Measurements from ENCODE around the gene NFIA. TPM values are rescaled to one million over a fixed set of nuclear protein-coding genes. Genes with fewer than 3 reads are reported as not detected.

Gene NFIA
- total RNA-seq, 1 donor from 2014 or later: 66.6 TPM

DNA sequence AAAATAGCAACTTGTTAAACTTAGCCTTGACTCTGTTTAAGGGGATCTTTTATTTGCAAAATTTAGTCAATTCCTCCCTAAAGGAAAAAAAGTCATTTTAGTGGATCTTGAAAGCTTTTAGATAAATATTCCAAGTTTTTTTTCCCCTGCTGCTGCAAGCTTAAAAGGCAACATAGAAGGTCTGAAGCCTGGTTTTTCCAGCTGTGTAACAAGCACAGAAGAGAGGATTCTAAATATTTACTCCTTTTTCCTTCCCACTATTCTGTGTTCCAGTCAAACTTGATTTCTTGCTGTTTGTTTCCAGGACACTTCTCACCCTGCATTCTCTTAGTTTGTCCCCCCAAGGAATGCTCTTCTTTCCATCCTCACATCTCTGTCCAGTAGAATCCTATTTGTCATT lies 86.7 kb downstream of the NFIA start:
- H3K9me3 ChIP-seq: no peaks in the 10 kb centered on the region
- H3K36me3 ChIP-seq: no peaks in the 10 kb centered on the region
- no peak for ATAC-seq
- no peak overlapping the region for H3K27ac ChIP-seq
- DNase-seq: no peak
- no peak for TF ChIP-seq CTCF (IDR thresholded peaks at IDR 0.05)
- H3K4me3 ChIP-seq: no peak overlapping the region
- H3K4me1 ChIP-seq: peaks cover 21% of the 10 kb centered on the region
- no peaks in the 10 kb centered on the region for H3K27me3 ChIP-seq
- intact Hi-C loops (cut with DNase I): no loop called here

DNA sequence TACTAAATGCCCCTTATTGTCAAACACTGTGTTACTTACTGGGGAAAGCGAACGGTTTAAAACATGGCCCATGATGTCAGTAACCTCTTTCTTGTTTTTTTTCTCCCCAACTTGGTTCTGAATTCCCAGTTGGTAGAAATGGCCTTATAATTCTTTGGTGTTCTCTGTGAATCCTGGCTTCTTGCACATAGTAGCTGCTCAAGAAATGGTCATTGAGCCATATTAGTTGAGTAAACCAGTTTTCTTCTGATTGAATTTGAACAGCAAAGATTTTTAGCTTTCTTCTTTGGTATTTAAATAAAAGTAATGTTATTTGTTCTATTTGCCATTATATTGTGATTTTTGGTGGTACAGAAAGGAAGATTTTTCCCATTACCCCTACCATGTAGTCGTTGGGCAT lies 87.3 kb downstream of the NFIA start:
- no peak overlapping the region for H3K27ac ChIP-seq
- no peak for ATAC-seq
- H3K27me3 ChIP-seq: no peaks in the 10 kb centered on the region
- intact Hi-C loops (cut with DNase I): no loop called here
- H3K36me3 ChIP-seq: no peaks in the 10 kb centered on the region
- no peak for DNase-seq
- TF ChIP-seq CTCF (IDR thresholded peaks at IDR 0.05): no peak
- H3K4me1 ChIP-seq: peaks cover 21% of the 10 kb centered on the region
- no peak overlapping the region for H3K4me3 ChIP-seq
- no peaks in the 10 kb centered on the region for H3K9me3 ChIP-seq

GRCh38 chr1:61170328-61171238 lies 88.2 kb downstream of the NFIA start:
- Histone ChIP-seq H3K4me3 (no peak overlapping the region), H3K4me1 (peaks cover 21% of the 10 kb centered on the region), H3K27me3 (no peaks in the 10 kb centered on the region), H3K9me3 (no peaks in the 10 kb centered on the region), H3K27ac (no peak overlapping the region), H3K36me3 (no peaks in the 10 kb centered on the region)
- DNase-seq (no peak), ATAC-seq (no peak)
- intact Hi-C loops (cut with DNase I): no loop called here
- TF ChIP-seq CTCF (IDR thresholded peaks at IDR 0.05): no peak

DNA sequence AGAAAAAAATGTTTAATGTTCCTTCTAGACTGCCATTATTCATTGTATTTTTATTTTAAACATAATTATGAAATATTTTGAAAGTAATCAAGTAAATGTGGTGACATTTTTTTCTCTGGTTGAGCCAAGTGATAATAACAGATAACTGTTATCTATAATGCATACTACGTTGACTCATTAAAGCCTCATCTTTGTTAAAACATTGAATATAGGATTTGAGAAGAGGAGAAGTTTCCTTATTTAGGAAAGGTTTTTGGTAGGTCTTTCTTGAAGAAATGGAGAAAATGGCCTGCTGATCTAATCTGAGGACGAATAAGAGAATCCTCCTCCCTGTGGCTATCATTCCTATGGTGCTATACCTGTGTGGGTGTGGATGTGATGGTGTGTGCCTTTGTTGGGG lies 89.0 kb downstream of the NFIA start:
- no peak for TF ChIP-seq CTCF (IDR thresholded peaks at IDR 0.05)
- no peak for ATAC-seq
- no peak for DNase-seq
- Histone ChIP-seq H3K27me3 (no peaks in the 10 kb centered on the region), H3K36me3 (no peaks in the 10 kb centered on the region), H3K27ac (no peak overlapping the region), H3K4me1 (peaks cover 21% of the 10 kb centered on the region), H3K4me3 (no peak overlapping the region), H3K9me3 (no peaks in the 10 kb centered on the region)
- intact Hi-C loops (cut with DNase I): no loop called here

DNA sequence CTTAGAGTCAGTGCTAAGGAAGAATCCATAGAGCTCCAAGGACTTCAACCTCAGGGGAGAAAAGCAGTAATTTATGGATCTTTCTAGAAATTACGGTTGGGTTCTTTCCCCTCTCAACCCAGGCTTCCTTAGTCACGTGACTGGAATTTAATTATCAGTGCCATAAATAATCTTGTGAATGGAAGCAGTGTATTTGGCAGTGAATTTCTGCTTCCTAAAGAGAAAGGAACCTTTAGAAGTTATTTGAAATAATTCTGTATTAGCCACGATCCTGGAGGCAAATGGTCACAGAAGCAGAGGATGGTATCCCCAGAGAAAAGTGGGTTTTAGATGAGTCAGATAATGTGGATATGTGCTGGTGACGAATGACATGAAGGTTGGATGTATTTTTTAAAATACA lies 89.6 kb downstream of the NFIA start:
- Histone ChIP-seq H3K4me1 (peaks cover 21% of the 10 kb centered on the region), H3K4me3 (no peak overlapping the region), H3K27ac (no peak overlapping the region), H3K9me3 (no peaks in the 10 kb centered on the region), H3K36me3 (no peaks in the 10 kb centered on the region), H3K27me3 (no peaks in the 10 kb centered on the region)
- intact Hi-C loops (cut with DNase I): no loop called here
- ATAC-seq (no peak), DNase-seq (no peak)
- TF ChIP-seq CTCF (IDR thresholded peaks at IDR 0.05): no peak
